Measurements from ENCODE around the gene GARNL3. TPM values are rescaled to one million over a fixed set of nuclear protein-coding genes. Genes with fewer than 3 reads are reported as not detected.

GARNL3 gene
- total and polyA plus RNA-seq, 2 donors (not counting 3 experiments of a cell fraction or from before 2014, with no cell fraction given): 1.4 to 8.3 TPM

DNA sequence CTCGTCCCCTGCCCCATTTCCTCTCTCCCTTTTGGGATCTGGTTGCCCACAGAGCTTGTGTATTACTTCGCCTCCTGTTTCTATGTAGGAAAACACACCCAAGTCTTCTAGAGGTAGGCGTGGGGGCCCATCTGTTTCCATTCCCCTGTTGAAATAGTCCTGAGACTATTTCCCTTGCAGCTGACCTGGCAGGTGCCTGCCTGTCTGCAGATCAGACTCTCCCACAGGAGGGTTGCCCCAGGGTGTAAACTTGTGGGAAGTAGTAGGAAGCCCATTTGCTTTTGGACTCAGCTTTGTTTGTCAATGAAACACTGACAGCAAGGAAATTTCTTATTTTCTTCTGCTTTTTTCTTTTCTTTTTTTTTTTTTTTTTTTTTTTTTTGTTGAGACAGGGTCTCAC lies 16.3 kb upstream of the GARNL3 start:
- no peaks in the 10 kb centered on the region for H4K20me1 ChIP-seq (replicated peaks; ENCODE audit: control insufficient read depth, extremely low read depth, insufficient read depth, low read length)
- no TSS peak for BruUV-seq (replicated peaks)
- POLR2A ChIA-PET: interaction anchor here (0.6 kb wide), 1 partner anchor 17 kb away, joined by 3 read pairs; no protein-coding TSS in a partner anchor

DNA sequence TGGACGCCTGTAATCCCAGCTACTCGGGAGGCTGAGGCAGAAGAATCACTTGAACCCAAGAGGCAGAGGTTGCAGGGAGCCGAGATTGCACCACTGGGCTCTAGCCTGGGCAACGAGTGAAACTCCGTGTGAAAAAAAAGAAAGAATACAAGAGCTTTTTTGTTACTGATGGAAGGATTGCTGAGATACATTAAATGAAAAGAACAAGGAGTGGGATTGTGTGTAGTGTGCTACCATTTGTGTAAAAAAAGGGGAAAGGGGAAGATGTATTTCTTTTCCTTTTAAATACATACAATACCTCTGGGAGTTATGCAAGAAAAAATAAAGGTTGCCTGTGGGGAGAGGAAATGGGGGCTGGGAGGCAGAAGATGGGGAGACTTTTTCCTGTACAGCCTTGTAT lies 14.7 kb upstream of the GARNL3 start:
- ChIA-PET CTCF (interaction anchor here (1.3 kb wide), 1 partner anchor 17 kb away, joined by 3 read pairs; no protein-coding TSS in a partner anchor), POLR2A (no interaction called here)
- no peak for FAIRE-seq

More for the DNA sequence above, 16.3 kb upstream of the GARNL3 start:
- dilution Hi-C loops (cut with MboI; ENCODE audit: extremely low pct_ligation_motif_present, low sequenced_read_pairs): no loop called here
- no peaks in the 10 kb centered on the region for H3K9me3 ChIP-seq (replicated peaks; ENCODE audit: control insufficient read depth, insufficient read depth, low read length)
- no peaks in the 10 kb centered on the region for H3K9me1 ChIP-seq (replicated peaks; ENCODE audit: control insufficient read depth, extremely low read depth, insufficient read depth, low read length)
- H3K27me3 ChIP-seq (ENCODE audit: control insufficient read depth in 2 of 2, insufficient read depth in 2 of 2, low read length in 2 of 2): no peaks in the 10 kb centered on the region
- CTCF ChIA-PET: interaction anchor here (0.6 to 1.1 kb wide), 5 partner anchors 18 to 145 kb away, joined by 3 to 5 read pairs (median 3); no protein-coding TSS in a partner anchor
- TF ChIP-seq FOS (IDR thresholded peaks at IDR 0.05; ENCODE audit: borderline replicate concordance, insufficient read depth, low read length) (no peak), JUN (IDR thresholded peaks at IDR 0.05; ENCODE audit: borderline replicate concordance, insufficient read depth, insufficient read length, low read depth) (no peak), POLR2A (IDR thresholded peaks at IDR 0.05; ENCODE audit: low read depth, low read length) (no peak), GATA2 (IDR thresholded peaks at IDR 0.05; ENCODE audit: insufficient read depth, insufficient read length, low read depth, low read length) (no peak)
- H3K4me2 ChIP-seq (ENCODE audit: insufficient read depth, low read length): no peak overlapping the region
- intact Hi-C loops (cut with micrococcal nuclease): no loop called here
- no peaks in the 10 kb centered on the region for H3K36me3 ChIP-seq (ENCODE audit: control insufficient read depth in 2 of 2, extremely low read depth in 1 of 2, insufficient read depth in 2 of 2, low read length in 2 of 2)
- no peak overlapping the region for H3K4me3 ChIP-seq (replicated peaks in 1 of 3; ENCODE audit: insufficient read depth in 1 of 3, low read depth in 1 of 3, low read length in 3 of 3)
- H3K4me1 ChIP-seq (ENCODE audit: control insufficient read depth, extremely low read depth, insufficient read depth, low read length): peaks cover 7% of the 10 kb centered on the region
- DNase-seq (ENCODE audit: low read depth, low spot score) (no peak), FAIRE-seq (no peak)
- no peak overlapping the region for H3K27ac ChIP-seq (ENCODE audit: insufficient read depth, low read depth, low read length)
- H3K79me2 ChIP-seq (ENCODE audit: control insufficient read depth, insufficient read depth, low read length): no peaks in the 10 kb centered on the region
- no peak overlapping the region for H3K9ac ChIP-seq (replicated peaks; ENCODE audit: extremely low read depth, insufficient read depth, low read length)
- H2AFZ ChIP-seq (ENCODE audit: low read depth, low read length): no peak overlapping the region

More for the DNA sequence above, 14.7 kb upstream of the GARNL3 start:
- no peaks in the 10 kb centered on the region for H3K27me3 ChIP-seq (ENCODE audit: control insufficient read depth in 2 of 2, insufficient read depth in 2 of 2, low read length in 2 of 2)
- no peaks in the 10 kb centered on the region for H3K9me3 ChIP-seq (replicated peaks; ENCODE audit: control insufficient read depth, insufficient read depth, low read length)
- intact Hi-C loops (cut with micrococcal nuclease) (no loop called here), dilution Hi-C loops (cut with MboI; ENCODE audit: extremely low pct_ligation_motif_present, low sequenced_read_pairs) (no loop called here)
- no peaks in the 10 kb centered on the region for H3K79me2 ChIP-seq (ENCODE audit: control insufficient read depth, insufficient read depth, low read length)
- no TSS peak for BruUV-seq (replicated peaks)
- DNase-seq (ENCODE audit: low read depth, low spot score): no peak
- H3K36me3 ChIP-seq (ENCODE audit: control insufficient read depth in 2 of 2, extremely low read depth in 1 of 2, insufficient read depth in 2 of 2, low read length in 2 of 2): no peaks in the 10 kb centered on the region
- TF ChIP-seq JUN (IDR thresholded peaks at IDR 0.05; ENCODE audit: borderline replicate concordance, insufficient read depth, insufficient read length, low read depth) (no peak), POLR2AphosphoS5 (IDR thresholded peaks at IDR 0.05; ENCODE audit: insufficient read depth, low read depth, low read length) (no peak), EZH2 (IDR thresholded peaks at IDR 0.05; ENCODE audit: borderline replicate concordance, low read depth, low read length, severe bottlenecking) (no peak), CTCF (IDR thresholded peaks at IDR 0.05; ENCODE audit: extremely low read depth in 1 of 2, insufficient read depth in 1 of 2, low read depth in 1 of 2, low read length in 2 of 2) (no peak), GATA2 (IDR thresholded peaks at IDR 0.05; ENCODE audit: insufficient read depth, insufficient read length, low read depth, low read length) (no peak), FOS (IDR thresholded peaks at IDR 0.05; ENCODE audit: borderline replicate concordance, insufficient read depth, low read length) (no peak), MYC (IDR thresholded peaks at IDR 0.05; ENCODE audit: low read depth, low read length) (no peak), POLR2A (IDR thresholded peaks at IDR 0.05; ENCODE audit: low read depth, low read length) (no peak)
- TF ChIP-seq, protein P1, sequence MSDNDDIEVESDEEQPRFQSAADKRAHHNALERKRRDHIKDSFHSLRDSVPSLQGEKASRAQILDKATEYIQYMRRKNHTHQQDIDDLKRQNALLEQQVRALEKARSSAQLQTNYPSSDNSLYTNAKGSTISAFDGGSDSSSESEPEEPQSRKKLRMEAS (IDR thresholded peaks at IDR 0.05; ENCODE audit: insufficient read depth, insufficient read length): no peak
- H2AFZ ChIP-seq (ENCODE audit: low read depth, low read length): no peak overlapping the region
- H3K9ac ChIP-seq (replicated peaks; ENCODE audit: extremely low read depth, insufficient read depth, low read length): no peak overlapping the region
- H3K9me1 ChIP-seq (replicated peaks; ENCODE audit: control insufficient read depth, extremely low read depth, insufficient read depth, low read length): no peaks in the 10 kb centered on the region
- H3K4me1 ChIP-seq (ENCODE audit: control insufficient read depth, extremely low read depth, insufficient read depth, low read length): peaks cover 3% of the 10 kb centered on the region
- no peak overlapping the region for H3K27ac ChIP-seq (ENCODE audit: insufficient read depth, low read depth, low read length)
- no peak overlapping the region for H3K4me3 ChIP-seq (replicated peaks in 1 of 3; ENCODE audit: insufficient read depth in 1 of 3, low read depth in 1 of 3, low read length in 3 of 3)
- no peaks in the 10 kb centered on the region for H4K20me1 ChIP-seq (replicated peaks; ENCODE audit: control insufficient read depth, extremely low read depth, insufficient read depth, low read length)
- H3K4me2 ChIP-seq (ENCODE audit: insufficient read depth, low read length): no peak overlapping the region
